Thoracic aorta (tissue), 2 donors: ENCODE results near the gene TMEM19. TPM values are rescaled to one million over a fixed set of nuclear protein-coding genes. Genes with fewer than 3 reads are reported as not detected.

Source experiments
- ATAC-seq: fragments of 150-250 bp; one replicate; pipeline ENCODE4 v1.8.0; 2017; ENCODE audit warnings: low read depth; ENCODE audit not compliant: insufficient number of reproducible peaks, low FRiP score
- DNase-seq: peaks from one replicate; pipeline ENCODE4 v3.0.0-alpha.2; 2020; ENCODE audit warnings: low spot score
- H3K27ac ChIP-seq, 2 donors: fragments of 200-600 bp; sonication (generic); 1 replicate in 1 of 2; 2 replicates in 1 of 2; pipeline ENCODE4 v1.5.1; 2016; ENCODE audit warnings: mild to moderate bottlenecking in 2 of 2, moderate library complexity in 2 of 2
- H3K27me3 ChIP-seq: fragments of 200-600 bp; sonication (generic); replicated peaks from 2 replicates; pipeline ENCODE4 v1.6.0; 2016; ENCODE audit warnings: mild to moderate bottlenecking; ENCODE audit not compliant: insufficient read depth
- H3K36me3 ChIP-seq: fragments of 200-600 bp; sonication (generic); one replicate; pipeline ENCODE4 v1.5.1; 2016
- H3K4me1 ChIP-seq, 2 donors: fragments of 200-600 bp; sonication (generic); 1 replicate in 1 of 2; 2 replicates in 1 of 2; pipeline versions ENCODE4 v1.5.1 to v1.6.0; 2016; ENCODE audit warnings: low read depth in 2 of 2, mild to moderate bottlenecking in 1 of 2; ENCODE audit not compliant: control insufficient read depth in 1 of 2
- H3K4me3 ChIP-seq: fragments of 200-600 bp; sonication (generic); 2 replicates; pipeline ENCODE4 v1.5.1; 2016; ENCODE audit warnings: mild to moderate bottlenecking
- H3K9me3 ChIP-seq: fragments of 200-600 bp; sonication (generic); 2 replicates; pipeline ENCODE4 v1.5.1; 2016
- CTCF ChIP-seq: fragments of 200-600 bp; sonication (generic); IDR thresholded peaks from one replicate; pipeline ENCODE4 v1.5.1; 2019; ENCODE audit warnings: antibody characterized with exemption
- total RNA-seq, 2 donors: library from RNA; depleted of rRNA; stranded (reverse); fragments of >200 nt; gene quantifications; one replicate each; pipeline versions ENCODE4 v1.1.0 to v1.2.3, GENCODE V29; 2016

TMEM19 gene
- total RNA-seq, 2 donors from 2014 or later = 18.4 to 39.4 TPM

- Histone ChIP-seq H3K36me3 (no peaks in the 10 kb centered on the region), H3K4me3 (no peak overlapping the region), H3K4me1 (no peaks in the 10 kb centered on the region), H3K27ac (no peak overlapping the region), H3K9me3 (peaks cover 13% of the 10 kb centered on the region), H3K27me3 (no peaks in the 10 kb centered on the region)
- no peak for TF ChIP-seq CTCF
- ATAC-seq (no peak), DNase-seq (no peak)
Measured at GRCh38 chr12:71710276-71711125, 24.6 kb downstream of the TMEM19 start.

- no peaks in the 10 kb centered on the region for H3K4me1 ChIP-seq
- no peak overlapping the region for H3K27ac ChIP-seq
- H3K4me3 ChIP-seq = no peak overlapping the region
- DNase-seq = no peak
- no peak for ATAC-seq
- H3K36me3 ChIP-seq = no peaks in the 10 kb centered on the region
- no peaks in the 10 kb centered on the region for H3K27me3 ChIP-seq
- peaks cover 13% of the 10 kb centered on the region for H3K9me3 ChIP-seq
- no peak for TF ChIP-seq CTCF
Measured at GRCh38 chr12:71718611-71719010, 32.7 kb downstream of the TMEM19 start.

GRCh38 chr12:71719647-71720370 lies 33.9 kb downstream of the TMEM19 start:
- H3K9me3 ChIP-seq = peaks cover 1% of the 10 kb centered on the region
- no peak for TF ChIP-seq CTCF
- no peak overlapping the region for H3K4me3 ChIP-seq
- H3K27ac ChIP-seq = no peak overlapping the region
- H3K36me3 ChIP-seq = no peaks in the 10 kb centered on the region
- DNase-seq (no peak), ATAC-seq (no peak)
- H3K4me1 ChIP-seq = no peaks in the 10 kb centered on the region
- H3K27me3 ChIP-seq = no peaks in the 10 kb centered on the region

- no peaks in the 10 kb centered on the region for H3K4me1 ChIP-seq
- ATAC-seq (no peak), DNase-seq (no peak)
- H3K27ac ChIP-seq = no peak overlapping the region
- no peaks in the 10 kb centered on the region for H3K27me3 ChIP-seq
- no peak for TF ChIP-seq CTCF
- no peaks in the 10 kb centered on the region for H3K9me3 ChIP-seq
- no peak overlapping the region for H3K4me3 ChIP-seq
- no peaks in the 10 kb centered on the region for H3K36me3 ChIP-seq
Measured at GRCh38 chr12:71721783-71722505, 36.1 kb downstream of the TMEM19 start.

GRCh38 chr12:71725011-71725410 lies 39.1 kb downstream of the TMEM19 start:
- Histone ChIP-seq H3K4me1 (no peaks in the 10 kb centered on the region), H3K4me3 (no peak overlapping the region), H3K9me3 (no peaks in the 10 kb centered on the region), H3K27ac (no peak overlapping the region), H3K36me3 (no peaks in the 10 kb centered on the region), H3K27me3 (no peaks in the 10 kb centered on the region)
- TF ChIP-seq CTCF = no peak
- ATAC-seq (no peak), DNase-seq (no peak)
